HepG2 (cell line): ENCODE measurements around the gene ZBTB37. TPM values are rescaled to one million over a fixed set of nuclear protein-coding genes. Genes with fewer than 3 reads are reported as not detected.

Source experiments
- FOXK1 ChIP-seq: sonication (generic); formaldehyde crosslinking; IDR thresholded peaks from 2 replicates; pipeline ENCODE4 v1.4.0; 2020; ENCODE audit warnings: low read depth, missing genetic modification reagents, borderline replicate concordance
- MAFF ChIP-seq: IDR thresholded peaks from 2 replicates; pipeline ENCODE4 v1.6.1; 2011; ENCODE audit warnings: low read depth, low read length, improper control_type of control experiment
- PHF8 ChIP-seq: sonication (generic); formaldehyde crosslinking; IDR thresholded peaks from 2 replicates; pipeline ENCODE4 v1.5.0; 2020; ENCODE audit warnings: missing genetic modification reagents
- RAD51 ChIP-seq: fragments of 450-650 bp; IDR thresholded peaks from 2 replicates; pipeline ENCODE4 v1.6.1; 2016; ENCODE audit warnings: borderline replicate concordance
- TRIM24 ChIP-seq: sonication (generic); formaldehyde crosslinking; IDR thresholded peaks from 2 replicates; pipeline ENCODE4 v1.8.0; 2022; ENCODE audit warnings: mild to moderate bottlenecking, missing genetic modification reagents
- ZFP82 ChIP-seq: sonication (generic); formaldehyde crosslinking; IDR thresholded peaks from 2 replicates; pipeline ENCODE4 v1.5.1; 2020; ENCODE audit warnings: mild to moderate bottlenecking, missing genetic modification reagents, borderline replicate concordance
- ZNF441 ChIP-seq: sonication (generic); formaldehyde crosslinking; IDR thresholded peaks from 2 replicates; pipeline ENCODE4 v1.7.0; 2021; ENCODE audit warnings: missing genetic modification reagents, borderline replicate concordance
- ZNF609 ChIP-seq: sonication (generic); formaldehyde crosslinking; IDR thresholded peaks from 2 replicates; pipeline ENCODE4 v1.4.0; 2020; ENCODE audit warnings: mild to moderate bottlenecking, missing genetic modification reagents, borderline replicate concordance
- polyA plus RNA-seq, 8 experiments: library from polyadenylated mRNA; depleted of rRNA in 3 of 8; stranded (reverse) in 7 of 8; unstranded in 1 of 8; fragments of >200 nt; fragmentation: Illumina TruSeq in 4 of 8; extraction: Trizol in 4 of 8; gene quantifications; 2 replicates each; pipeline versions ENCODE4 v1.2.1 to v1.2.3, GENCODE V29; 2011 to 2016; ENCODE audit warnings: low read depth in 4 of 8, missing spikeins in 1 of 8, mixed read lengths in 1 of 8; ENCODE audit not compliant: insufficient read depth in 1 of 8
- total RNA-seq, 5 experiments: library from RNA; depleted of rRNA; stranded (reverse); fragments of >200 nt; fragmentation: Illumina TruSeq; extraction: Trizol; gene quantifications; 2 replicates each; pipeline ENCODE4 v1.2.3, GENCODE V29; 2016; ENCODE audit warnings: low read depth in 1 of 5
- TF ChIP-seq, protein P1 (sequence below), 2 experiments: sonication (generic) in 1 of 2; formaldehyde crosslinking in 1 of 2; IDR thresholded peaks; 2 replicates each; pipeline versions ENCODE4 v1.6.1 to v1.9.0; 2014 to 2022; ENCODE audit warnings: antibody characterized with exemption in 1 of 2, borderline replicate concordance in 1 of 2, inconsistent platforms in 1 of 2, low read depth in 1 of 2, missing genetic modification reagents in 1 of 2
- TF ChIP-seq, protein P2 (sequence below), 2 experiments: sonication (generic) in 1 of 2; formaldehyde crosslinking in 1 of 2; IDR thresholded peaks; 2 replicates each; pipeline versions ENCODE4 v1.5.1 to v1.6.1; 2011 to 2020; ENCODE audit warnings: borderline replicate concordance in 1 of 2, low read depth in 1 of 2, low read length in 1 of 2, mild to moderate bottlenecking in 1 of 2, missing genetic modification reagents in 1 of 2, moderate library complexity in 1 of 2
- TF ChIP-seq, protein P3 (sequence below): sonication (generic); formaldehyde crosslinking; IDR thresholded peaks from 2 replicates; pipeline ENCODE4 v1.5.0; 2020; ENCODE audit warnings: mild to moderate bottlenecking, missing genetic modification reagents, borderline replicate concordance

The ZBTB37 gene
- total and polyA plus RNA-seq, 2 of the 13 experiments (the other 11 are each of a cell fraction or from before 2014, with no cell fraction given), result 2.6 to 7.7 TPM

DNA sequence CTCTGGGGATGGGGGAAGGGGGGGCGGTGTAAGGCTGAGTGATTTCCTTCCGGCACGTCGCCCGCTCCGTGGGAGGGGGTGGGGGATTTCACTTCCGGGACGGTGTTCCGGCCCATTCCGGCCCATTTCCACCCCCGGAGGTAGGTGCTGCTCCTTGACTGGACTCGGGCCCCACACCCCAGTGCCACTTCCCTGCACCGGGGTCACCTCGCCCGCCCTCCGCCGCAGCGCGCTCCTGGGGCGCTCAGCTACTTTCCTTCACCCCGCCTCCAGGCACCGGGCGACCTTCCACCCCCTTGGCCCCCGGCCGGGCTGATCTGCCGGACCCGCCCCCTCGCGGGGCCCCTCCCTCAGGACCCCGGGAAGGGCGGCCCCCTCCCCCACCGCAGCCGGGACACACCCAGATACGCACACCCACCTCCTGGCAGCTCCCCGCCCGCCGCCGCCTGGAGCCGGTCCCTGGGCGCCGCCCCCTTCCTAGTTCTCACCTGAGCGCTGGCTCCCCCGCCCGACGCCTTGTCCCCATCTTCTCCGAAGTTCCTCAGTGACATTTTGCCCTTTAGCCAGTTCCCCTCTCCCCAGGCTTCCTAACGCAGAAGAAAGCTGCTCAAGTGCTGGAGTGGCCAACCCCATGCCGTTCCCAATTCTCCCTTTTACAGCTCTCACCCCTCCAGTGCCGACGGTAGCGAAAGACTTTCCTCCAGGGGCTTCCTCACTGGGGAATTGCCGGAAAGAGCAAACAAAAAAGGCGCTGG lies at the start of gene ZBTB37 (continued):
- TF ChIP-seq, protein P1, sequence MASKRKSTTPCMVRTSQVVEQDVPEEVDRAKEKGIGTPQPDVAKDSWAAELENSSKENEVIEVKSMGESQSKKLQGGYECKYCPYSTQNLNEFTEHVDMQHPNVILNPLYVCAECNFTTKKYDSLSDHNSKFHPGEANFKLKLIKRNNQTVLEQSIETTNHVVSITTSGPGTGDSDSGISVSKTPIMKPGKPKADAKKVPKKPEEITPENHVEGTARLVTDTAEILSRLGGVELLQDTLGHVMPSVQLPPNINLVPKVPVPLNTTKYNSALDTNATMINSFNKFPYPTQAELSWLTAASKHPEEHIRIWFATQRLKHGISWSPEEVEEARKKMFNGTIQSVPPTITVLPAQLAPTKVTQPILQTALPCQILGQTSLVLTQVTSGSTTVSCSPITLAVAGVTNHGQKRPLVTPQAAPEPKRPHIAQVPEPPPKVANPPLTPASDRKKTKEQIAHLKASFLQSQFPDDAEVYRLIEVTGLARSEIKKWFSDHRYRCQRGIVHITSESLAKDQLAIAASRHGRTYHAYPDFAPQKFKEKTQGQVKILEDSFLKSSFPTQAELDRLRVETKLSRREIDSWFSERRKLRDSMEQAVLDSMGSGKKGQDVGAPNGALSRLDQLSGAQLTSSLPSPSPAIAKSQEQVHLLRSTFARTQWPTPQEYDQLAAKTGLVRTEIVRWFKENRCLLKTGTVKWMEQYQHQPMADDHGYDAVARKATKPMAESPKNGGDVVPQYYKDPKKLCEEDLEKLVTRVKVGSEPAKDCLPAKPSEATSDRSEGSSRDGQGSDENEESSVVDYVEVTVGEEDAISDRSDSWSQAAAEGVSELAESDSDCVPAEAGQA (IDR thresholded peaks at IDR 0.05; ENCODE audit: low read depth), result 0 out of 2 replicates have a peak, but pooled peaks have one; percentile 9
- TF ChIP-seq, protein P1 (CRISPR knock-in tag; IDR thresholded peaks at IDR 0.05; ENCODE audit: borderline replicate concordance), result no peak; the same call in 1 of the 2 replicates
- no peak for TF ChIP-seq TRIM24 (CRISPR knock-in tag)
- TF ChIP-seq ZNF441 (CRISPR knock-in tag), result no peak
- no peak for TF ChIP-seq RAD51
- TF ChIP-seq ZFP82 (CRISPR knock-in tag), result peak; percentile 17; the same call in 1 of the 2 replicates
- TF ChIP-seq MAFF, result no peak
- TF ChIP-seq ZNF609 (CRISPR knock-in tag), result peak; percentile 26; the same call in 1 of the 2 replicates
- TF ChIP-seq PHF8 (CRISPR knock-in tag), result peak; percentile 86
- TF ChIP-seq FOXK1 (CRISPR knock-in tag), result no peak; the same call in none of the 2 replicates
- TF ChIP-seq, protein P2, sequence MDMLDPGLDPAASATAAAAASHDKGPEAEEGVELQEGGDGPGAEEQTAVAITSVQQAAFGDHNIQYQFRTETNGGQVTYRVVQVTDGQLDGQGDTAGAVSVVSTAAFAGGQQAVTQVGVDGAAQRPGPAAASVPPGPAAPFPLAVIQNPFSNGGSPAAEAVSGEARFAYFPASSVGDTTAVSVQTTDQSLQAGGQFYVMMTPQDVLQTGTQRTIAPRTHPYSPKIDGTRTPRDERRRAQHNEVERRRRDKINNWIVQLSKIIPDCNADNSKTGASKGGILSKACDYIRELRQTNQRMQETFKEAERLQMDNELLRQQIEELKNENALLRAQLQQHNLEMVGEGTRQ (IDR thresholded peaks at IDR 0.05; ENCODE audit: low read depth, low read length), result no peak
- TF ChIP-seq, protein P2 (CRISPR knock-in tag; IDR thresholded peaks at IDR 0.05; ENCODE audit: borderline replicate concordance), result no peak
- TF ChIP-seq, protein P3, sequence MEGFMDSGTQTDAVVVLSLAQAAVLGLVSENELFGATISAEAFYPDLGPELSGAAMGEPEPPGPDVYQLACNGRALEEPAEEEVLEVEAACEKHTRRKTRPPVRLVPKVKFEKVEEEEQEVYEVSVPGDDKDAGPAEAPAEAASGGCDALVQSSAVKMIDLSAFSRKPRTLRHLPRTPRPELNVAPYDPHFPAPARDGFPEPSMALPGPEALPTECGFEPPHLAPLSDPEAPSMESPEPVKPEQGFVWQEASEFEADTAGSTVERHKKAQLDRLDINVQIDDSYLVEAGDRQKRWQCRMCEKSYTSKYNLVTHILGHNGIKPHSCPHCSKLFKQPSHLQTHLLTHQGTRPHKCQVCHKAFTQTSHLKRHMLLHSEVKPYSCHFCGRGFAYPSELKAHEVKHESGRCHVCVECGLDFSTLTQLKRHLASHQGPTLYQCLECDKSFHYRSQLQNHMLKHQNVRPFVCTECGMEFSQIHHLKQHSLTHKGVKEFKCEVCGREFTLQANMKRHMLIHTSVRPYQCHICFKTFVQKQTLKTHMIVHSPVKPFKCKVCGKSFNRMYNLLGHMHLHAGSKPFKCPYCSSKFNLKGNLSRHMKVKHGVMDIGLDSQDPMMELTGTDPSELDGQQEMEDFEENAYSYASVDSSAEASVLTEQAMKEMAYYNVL (CRISPR knock-in tag), result peak; percentile 57; the same call in 1 of the 2 replicates
